SU-DHL-6 (cell line): ENCODE measurements around the gene CYB5A.

Experiments used
- EZH2phosphoT487 ChIP-seq: fragments of 200-600 bp; sonication (generic), shearing (Covaris generic); conservative IDR thresholded peaks from 2 replicates; pipeline ENCODE4 v1.6.1; 2018; ENCODE audit warnings: mild to moderate bottlenecking, antibody characterized with exemption, low read length, moderate library complexity, mixed read lengths
- TF ChIP-seq, protein P1 (sequence below): fragments of 200-600 bp; sonication (generic); IDR thresholded peaks from one replicate; pipeline ENCODE4 v1.5.1; 2017; ENCODE audit warnings: antibody characterized with exemption, mild to moderate bottlenecking, low read length, moderate library complexity; ENCODE audit not compliant: insufficient read depth, poor library complexity, severe bottlenecking

- TF ChIP-seq EZH2phosphoT487: no peak
- TF ChIP-seq, protein P1, sequence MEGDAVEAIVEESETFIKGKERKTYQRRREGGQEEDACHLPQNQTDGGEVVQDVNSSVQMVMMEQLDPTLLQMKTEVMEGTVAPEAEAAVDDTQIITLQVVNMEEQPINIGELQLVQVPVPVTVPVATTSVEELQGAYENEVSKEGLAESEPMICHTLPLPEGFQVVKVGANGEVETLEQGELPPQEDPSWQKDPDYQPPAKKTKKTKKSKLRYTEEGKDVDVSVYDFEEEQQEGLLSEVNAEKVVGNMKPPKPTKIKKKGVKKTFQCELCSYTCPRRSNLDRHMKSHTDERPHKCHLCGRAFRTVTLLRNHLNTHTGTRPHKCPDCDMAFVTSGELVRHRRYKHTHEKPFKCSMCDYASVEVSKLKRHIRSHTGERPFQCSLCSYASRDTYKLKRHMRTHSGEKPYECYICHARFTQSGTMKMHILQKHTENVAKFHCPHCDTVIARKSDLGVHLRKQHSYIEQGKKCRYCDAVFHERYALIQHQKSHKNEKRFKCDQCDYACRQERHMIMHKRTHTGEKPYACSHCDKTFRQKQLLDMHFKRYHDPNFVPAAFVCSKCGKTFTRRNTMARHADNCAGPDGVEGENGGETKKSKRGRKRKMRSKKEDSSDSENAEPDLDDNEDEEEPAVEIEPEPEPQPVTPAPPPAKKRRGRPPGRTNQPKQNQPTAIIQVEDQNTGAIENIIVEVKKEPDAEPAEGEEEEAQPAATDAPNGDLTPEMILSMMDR: no peak
Observed at GRCh38 chr18:74204526-74205152, 87.1 kb downstream of the CYB5A start.
